ENCODE results near the gene RNF220. TPM values are rescaled to one million over a fixed set of nuclear protein-coding genes. Genes with fewer than 3 reads are reported as not detected.

Gene RNF220
- total and polyA plus RNA-seq, 2 donors (not counting 3 experiments of a cell fraction or from before 2014, with no cell fraction given): 62.7 to 66.6 TPM

DNA sequence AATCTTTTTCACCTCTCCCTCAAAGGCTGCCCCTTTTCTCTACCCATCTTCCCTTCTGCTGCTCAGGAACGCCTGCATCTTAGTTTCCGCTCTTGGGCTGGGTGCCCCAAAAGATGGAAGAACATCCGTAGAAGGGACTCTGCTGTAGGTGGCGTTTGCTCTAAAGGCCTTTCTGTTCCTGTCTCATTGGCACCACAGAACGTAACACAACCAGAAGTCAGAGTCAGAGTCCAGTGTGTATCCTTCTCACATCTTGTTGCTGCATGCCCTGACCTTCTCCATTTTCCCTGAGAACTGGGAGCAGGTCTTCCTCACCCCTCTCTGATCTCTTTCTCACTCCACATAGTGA is 103.3 kb downstream of the RNF220 start:
- Histone ChIP-seq H3K9me1 (replicated peaks; ENCODE audit: control insufficient read depth, extremely low read depth, insufficient read depth, low read length) (no peaks in the 10 kb centered on the region), H4K20me1 (replicated peaks; ENCODE audit: control insufficient read depth, extremely low read depth, insufficient read depth, low read length) (no peaks in the 10 kb centered on the region), H3K36me3 (ENCODE audit: control insufficient read depth in 2 of 2, extremely low read depth in 1 of 2, insufficient read depth in 2 of 2, low read length in 2 of 2) (no peaks in the 10 kb centered on the region), H3K79me2 (ENCODE audit: control insufficient read depth, insufficient read depth, low read length) (no peaks in the 10 kb centered on the region), H3K9ac (replicated peaks; ENCODE audit: extremely low read depth, insufficient read depth, low read length) (no peak overlapping the region), H2AFZ (ENCODE audit: low read depth, low read length) (no peak overlapping the region), H3K4me3 (replicated peaks in 1 of 3; ENCODE audit: insufficient read depth in 1 of 3, low read depth in 1 of 3, low read length in 3 of 3) (no peak overlapping the region), H3K4me1 (ENCODE audit: control insufficient read depth, extremely low read depth, insufficient read depth, low read length) (no peaks in the 10 kb centered on the region), H3K27ac (ENCODE audit: insufficient read depth, low read depth, low read length) (no peak overlapping the region), H3K9me3 (replicated peaks; ENCODE audit: control insufficient read depth, insufficient read depth, low read length) (no peaks in the 10 kb centered on the region), H3K27me3 (ENCODE audit: control insufficient read depth in 2 of 2, insufficient read depth in 2 of 2, low read length in 2 of 2) (peaks cover 12 to 23% of the 10 kb centered on the region in 2 experiments), H3K4me2 (ENCODE audit: insufficient read depth, low read length) (no peak overlapping the region)
- POLR2A ChIA-PET: no interaction called here
- intact Hi-C loops (cut with micrococcal nuclease) (no loop called here), dilution Hi-C loops (cut with MboI; ENCODE audit: extremely low pct_ligation_motif_present, low sequenced_read_pairs) (no loop called here)
- no TSS peak for BruUV-seq (replicated peaks)
- CTCF ChIA-PET: no interaction called here
- DNase-seq (ENCODE audit: low read depth, low spot score) (no peak), FAIRE-seq (no peak)
- no peak for TF ChIP-seq CTCF (IDR thresholded peaks at IDR 0.05; ENCODE audit: extremely low read depth in 1 of 2, insufficient read depth in 1 of 2, low read depth in 1 of 2, low read length in 2 of 2)
- TF ChIP-seq JUN (IDR thresholded peaks at IDR 0.05; ENCODE audit: borderline replicate concordance, insufficient read depth, insufficient read length, low read depth): no peak
- no peak for TF ChIP-seq FOS (IDR thresholded peaks at IDR 0.05; ENCODE audit: borderline replicate concordance, insufficient read depth, low read length)
- no peak for TF ChIP-seq POLR2AphosphoS5 (IDR thresholded peaks at IDR 0.05; ENCODE audit: insufficient read depth, low read depth, low read length)
- TF ChIP-seq, protein P1, sequence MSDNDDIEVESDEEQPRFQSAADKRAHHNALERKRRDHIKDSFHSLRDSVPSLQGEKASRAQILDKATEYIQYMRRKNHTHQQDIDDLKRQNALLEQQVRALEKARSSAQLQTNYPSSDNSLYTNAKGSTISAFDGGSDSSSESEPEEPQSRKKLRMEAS (IDR thresholded peaks at IDR 0.05; ENCODE audit: insufficient read depth, insufficient read length): no peak
- TF ChIP-seq POLR2A (IDR thresholded peaks at IDR 0.05; ENCODE audit: low read depth, low read length): no peak
- TF ChIP-seq GATA2 (IDR thresholded peaks at IDR 0.05; ENCODE audit: insufficient read depth, insufficient read length, low read depth, low read length): no peak
- TF ChIP-seq MYC (IDR thresholded peaks at IDR 0.05; ENCODE audit: low read depth, low read length): no peak
